HEK293 (cell line): Measurements from ENCODE around the gene LGI1.

Experiments used
- GLIS1 ChIP-seq: fragments of 450-650 bp; formaldehyde crosslinking; IDR thresholded peaks from 2 replicates; pipeline ENCODE4 v1.5.1; 2016; ENCODE audit warnings: missing biosample characterization, missing genetic modification characterization
- GLIS2 ChIP-seq: fragments of 450-650 bp; formaldehyde crosslinking; IDR thresholded peaks from 2 replicates; pipeline ENCODE4 v1.5.1; 2016; ENCODE audit warnings: missing biosample characterization, missing genetic modification characterization
- SCRT1 ChIP-seq: fragments of 450-650 bp; formaldehyde crosslinking; IDR thresholded peaks from 2 replicates; pipeline ENCODE4 v1.5.1; 2016; ENCODE audit warnings: missing biosample characterization, missing genetic modification characterization, borderline replicate concordance
- ZBTB17 ChIP-seq: fragments of 450-650 bp; formaldehyde crosslinking; IDR thresholded peaks from 2 replicates; pipeline ENCODE4 v1.5.1; 2016; ENCODE audit warnings: missing biosample characterization, missing genetic modification characterization
- ZFP3 ChIP-seq: fragments of 450-650 bp; formaldehyde crosslinking; IDR thresholded peaks from 2 replicates; pipeline ENCODE4 v1.5.1; 2016; ENCODE audit warnings: low read depth, missing biosample characterization, missing genetic modification characterization
- ZNF140 ChIP-seq: fragments of 450-650 bp; formaldehyde crosslinking; IDR thresholded peaks from 2 replicates; pipeline ENCODE4 v1.5.1; 2016; ENCODE audit warnings: missing biosample characterization, missing genetic modification characterization
- ZNF16 ChIP-seq: fragments of 450-650 bp; formaldehyde crosslinking; IDR thresholded peaks from 2 replicates; pipeline ENCODE4 v1.5.1; 2016; ENCODE audit warnings: low read depth, missing biosample characterization, missing genetic modification characterization
- ZNF169 ChIP-seq: fragments of 450-650 bp; formaldehyde crosslinking; IDR thresholded peaks from 2 replicates; pipeline ENCODE4 v1.5.1; 2016; ENCODE audit warnings: missing biosample characterization, missing genetic modification characterization
- ZNF174 ChIP-seq: fragments of 450-650 bp; formaldehyde crosslinking; IDR thresholded peaks from 2 replicates; pipeline ENCODE4 v1.5.0; 2017; ENCODE audit warnings: missing biosample characterization, mild to moderate bottlenecking, missing genetic modification characterization
- ZNF202 ChIP-seq: fragments of 450-650 bp; formaldehyde crosslinking; IDR thresholded peaks from 2 replicates; pipeline ENCODE4 v1.5.1; 2016; ENCODE audit warnings: missing biosample characterization, missing genetic modification characterization, borderline replicate concordance
- ZNF211 ChIP-seq: fragments of 450-650 bp; formaldehyde crosslinking; IDR thresholded peaks from 2 replicates; pipeline ENCODE4 v1.5.1; 2016; ENCODE audit warnings: low read depth, missing biosample characterization, missing genetic modification characterization
- ZNF23 ChIP-seq: fragments of 450-650 bp; formaldehyde crosslinking; IDR thresholded peaks from 2 replicates; pipeline ENCODE4 v1.5.1; 2016; ENCODE audit warnings: missing biosample characterization, missing genetic modification characterization, borderline replicate concordance
- ZNF302 ChIP-seq: fragments of 450-650 bp; formaldehyde crosslinking; IDR thresholded peaks from 2 replicates; pipeline ENCODE4 v1.5.1; 2016; ENCODE audit warnings: missing biosample characterization, missing genetic modification characterization, low read depth
- ZNF324 ChIP-seq: fragments of 450-650 bp; formaldehyde crosslinking; IDR thresholded peaks from 2 replicates; pipeline ENCODE4 v1.5.1; 2016; ENCODE audit warnings: missing biosample characterization, missing genetic modification characterization
- ZNF350 ChIP-seq: fragments of 450-650 bp; formaldehyde crosslinking; IDR thresholded peaks from 2 replicates; pipeline ENCODE4 v1.5.0; 2017; ENCODE audit warnings: missing biosample characterization, mild to moderate bottlenecking, missing genetic modification characterization
- ZNF366 ChIP-seq: fragments of 450-650 bp; formaldehyde crosslinking; conservative IDR thresholded peaks from 2 replicates; pipeline ENCODE4 v1.5.1; 2016; ENCODE audit warnings: missing biosample characterization, missing genetic modification characterization
- ZNF707 ChIP-seq: fragments of 450-650 bp; formaldehyde crosslinking; IDR thresholded peaks from 2 replicates; pipeline ENCODE4 v1.5.1; 2016; ENCODE audit warnings: missing biosample characterization, missing genetic modification characterization
- ZNF776 ChIP-seq: fragments of 450-650 bp; formaldehyde crosslinking; IDR thresholded peaks from 2 replicates; pipeline ENCODE4 v1.5.0; 2017; ENCODE audit warnings: missing biosample characterization, missing genetic modification characterization, borderline replicate concordance
- TF ChIP-seq, protein P1 (sequence below): fragments of 450-650 bp; formaldehyde crosslinking; IDR thresholded peaks from 2 replicates; pipeline ENCODE4 v1.5.1; 2016; ENCODE audit warnings: missing biosample characterization, missing genetic modification characterization
- TF ChIP-seq, protein P2 (sequence below): fragments of 450-650 bp; formaldehyde crosslinking; IDR thresholded peaks from 2 replicates; pipeline ENCODE4 v1.5.1; 2016; ENCODE audit warnings: missing biosample characterization, missing genetic modification characterization
- TF ChIP-seq, protein P3 (sequence below): fragments of 450-650 bp; formaldehyde crosslinking; IDR thresholded peaks from 2 replicates; pipeline ENCODE4 v1.5.1; 2016; ENCODE audit warnings: missing biosample characterization, missing genetic modification characterization
- TF ChIP-seq, protein P4 (sequence below): fragments of 450-650 bp; formaldehyde crosslinking; IDR thresholded peaks from 2 replicates; pipeline ENCODE4 v1.5.1; 2016; ENCODE audit warnings: missing biosample characterization, missing genetic modification characterization
- TF ChIP-seq, protein P5 (sequence below): fragments of 450-650 bp; IDR thresholded peaks from 2 replicates; pipeline ENCODE4 v1.5.1; 2018; ENCODE audit warnings: missing biosample characterization, mild to moderate bottlenecking, missing genetic modification characterization
- TF ChIP-seq, protein P6 (sequence below): fragments of 450-650 bp; formaldehyde crosslinking; IDR thresholded peaks from 2 replicates; pipeline ENCODE4 v1.5.1; 2016; ENCODE audit warnings: missing biosample characterization, missing genetic modification characterization
- TF ChIP-seq, protein P7 (sequence below): fragments of 450-650 bp; formaldehyde crosslinking; IDR thresholded peaks from 2 replicates; pipeline ENCODE4 v1.5.1; 2016; ENCODE audit warnings: missing biosample characterization, missing genetic modification characterization
- TF ChIP-seq, protein P8 (sequence below): fragments of 450-650 bp; formaldehyde crosslinking; IDR thresholded peaks from 2 replicates; pipeline ENCODE4 v1.5.1; 2016; ENCODE audit warnings: missing biosample characterization, missing genetic modification characterization

LGI1 gene

DNA sequence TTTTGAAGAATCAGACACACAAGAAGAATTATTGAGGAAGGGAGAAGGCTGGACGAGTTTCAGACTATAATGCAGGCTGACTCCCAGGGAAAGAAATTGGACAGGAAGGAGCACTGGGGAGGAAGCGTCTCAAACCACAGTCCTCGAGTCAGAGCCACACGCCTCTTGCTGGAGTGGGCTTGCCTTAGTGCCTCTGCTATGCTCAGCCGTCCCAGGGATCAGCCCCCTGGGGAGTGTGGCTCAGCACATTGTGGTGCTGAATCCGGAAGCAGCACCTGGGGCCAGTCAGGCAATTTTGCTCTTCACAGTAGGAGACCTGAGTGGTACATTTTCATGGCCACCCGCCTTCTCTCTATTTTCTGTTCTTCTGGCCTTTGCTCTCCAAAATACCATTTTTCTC is 68.6 kb downstream of the LGI1 start (continued):
- TF ChIP-seq, protein P1, sequence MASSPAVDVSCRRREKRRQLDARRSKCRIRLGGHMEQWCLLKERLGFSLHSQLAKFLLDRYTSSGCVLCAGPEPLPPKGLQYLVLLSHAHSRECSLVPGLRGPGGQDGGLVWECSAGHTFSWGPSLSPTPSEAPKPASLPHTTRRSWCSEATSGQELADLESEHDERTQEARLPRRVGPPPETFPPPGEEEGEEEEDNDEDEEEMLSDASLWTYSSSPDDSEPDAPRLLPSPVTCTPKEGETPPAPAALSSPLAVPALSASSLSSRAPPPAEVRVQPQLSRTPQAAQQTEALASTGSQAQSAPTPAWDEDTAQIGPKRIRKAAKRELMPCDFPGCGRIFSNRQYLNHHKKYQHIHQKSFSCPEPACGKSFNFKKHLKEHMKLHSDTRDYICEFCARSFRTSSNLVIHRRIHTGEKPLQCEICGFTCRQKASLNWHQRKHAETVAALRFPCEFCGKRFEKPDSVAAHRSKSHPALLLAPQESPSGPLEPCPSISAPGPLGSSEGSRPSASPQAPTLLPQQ = no peak
- TF ChIP-seq ZNF324 (no peak), ZNF707 (tag by site-specific recombination) (no peak), ZNF169 (tag by site-specific recombination) (no peak), GLIS2 (tag by site-specific recombination) (no peak), ZNF140 (no peak), ZNF16 (tag by site-specific recombination) (no peak), ZNF211 (tag by site-specific recombination) (no peak), ZNF23 (tag by site-specific recombination) (no peak), ZNF202 (tag by site-specific recombination) (no peak), ZNF302 (tag by site-specific recombination) (no peak), SCRT1 (no peak), ZNF350 (tag by site-specific recombination) (no peak), ZNF776 (tag by site-specific recombination) (no peak), GLIS1 (peak; percentile 78), ZNF174 (tag by site-specific recombination) (no peak), ZNF366 (no peak), ZBTB17 (tag by site-specific recombination) (no peak), ZFP3 (tag by site-specific recombination) (no peak)
- TF ChIP-seq, protein P2, sequence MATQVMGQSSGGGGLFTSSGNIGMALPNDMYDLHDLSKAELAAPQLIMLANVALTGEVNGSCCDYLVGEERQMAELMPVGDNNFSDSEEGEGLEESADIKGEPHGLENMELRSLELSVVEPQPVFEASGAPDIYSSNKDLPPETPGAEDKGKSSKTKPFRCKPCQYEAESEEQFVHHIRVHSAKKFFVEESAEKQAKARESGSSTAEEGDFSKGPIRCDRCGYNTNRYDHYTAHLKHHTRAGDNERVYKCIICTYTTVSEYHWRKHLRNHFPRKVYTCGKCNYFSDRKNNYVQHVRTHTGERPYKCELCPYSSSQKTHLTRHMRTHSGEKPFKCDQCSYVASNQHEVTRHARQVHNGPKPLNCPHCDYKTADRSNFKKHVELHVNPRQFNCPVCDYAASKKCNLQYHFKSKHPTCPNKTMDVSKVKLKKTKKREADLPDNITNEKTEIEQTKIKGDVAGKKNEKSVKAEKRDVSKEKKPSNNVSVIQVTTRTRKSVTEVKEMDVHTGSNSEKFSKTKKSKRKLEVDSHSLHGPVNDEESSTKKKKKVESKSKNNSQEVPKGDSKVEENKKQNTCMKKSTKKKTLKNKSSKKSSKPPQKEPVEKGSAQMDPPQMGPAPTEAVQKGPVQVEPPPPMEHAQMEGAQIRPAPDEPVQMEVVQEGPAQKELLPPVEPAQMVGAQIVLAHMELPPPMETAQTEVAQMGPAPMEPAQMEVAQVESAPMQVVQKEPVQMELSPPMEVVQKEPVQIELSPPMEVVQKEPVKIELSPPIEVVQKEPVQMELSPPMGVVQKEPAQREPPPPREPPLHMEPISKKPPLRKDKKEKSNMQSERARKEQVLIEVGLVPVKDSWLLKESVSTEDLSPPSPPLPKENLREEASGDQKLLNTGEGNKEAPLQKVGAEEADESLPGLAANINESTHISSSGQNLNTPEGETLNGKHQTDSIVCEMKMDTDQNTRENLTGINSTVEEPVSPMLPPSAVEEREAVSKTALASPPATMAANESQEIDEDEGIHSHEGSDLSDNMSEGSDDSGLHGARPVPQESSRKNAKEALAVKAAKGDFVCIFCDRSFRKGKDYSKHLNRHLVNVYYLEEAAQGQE (tag by site-specific recombination) = peak; percentile 59
- TF ChIP-seq, protein P3, sequence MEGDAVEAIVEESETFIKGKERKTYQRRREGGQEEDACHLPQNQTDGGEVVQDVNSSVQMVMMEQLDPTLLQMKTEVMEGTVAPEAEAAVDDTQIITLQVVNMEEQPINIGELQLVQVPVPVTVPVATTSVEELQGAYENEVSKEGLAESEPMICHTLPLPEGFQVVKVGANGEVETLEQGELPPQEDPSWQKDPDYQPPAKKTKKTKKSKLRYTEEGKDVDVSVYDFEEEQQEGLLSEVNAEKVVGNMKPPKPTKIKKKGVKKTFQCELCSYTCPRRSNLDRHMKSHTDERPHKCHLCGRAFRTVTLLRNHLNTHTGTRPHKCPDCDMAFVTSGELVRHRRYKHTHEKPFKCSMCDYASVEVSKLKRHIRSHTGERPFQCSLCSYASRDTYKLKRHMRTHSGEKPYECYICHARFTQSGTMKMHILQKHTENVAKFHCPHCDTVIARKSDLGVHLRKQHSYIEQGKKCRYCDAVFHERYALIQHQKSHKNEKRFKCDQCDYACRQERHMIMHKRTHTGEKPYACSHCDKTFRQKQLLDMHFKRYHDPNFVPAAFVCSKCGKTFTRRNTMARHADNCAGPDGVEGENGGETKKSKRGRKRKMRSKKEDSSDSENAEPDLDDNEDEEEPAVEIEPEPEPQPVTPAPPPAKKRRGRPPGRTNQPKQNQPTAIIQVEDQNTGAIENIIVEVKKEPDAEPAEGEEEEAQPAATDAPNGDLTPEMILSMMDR (tag by site-specific recombination) = no peak
- TF ChIP-seq, protein P4, sequence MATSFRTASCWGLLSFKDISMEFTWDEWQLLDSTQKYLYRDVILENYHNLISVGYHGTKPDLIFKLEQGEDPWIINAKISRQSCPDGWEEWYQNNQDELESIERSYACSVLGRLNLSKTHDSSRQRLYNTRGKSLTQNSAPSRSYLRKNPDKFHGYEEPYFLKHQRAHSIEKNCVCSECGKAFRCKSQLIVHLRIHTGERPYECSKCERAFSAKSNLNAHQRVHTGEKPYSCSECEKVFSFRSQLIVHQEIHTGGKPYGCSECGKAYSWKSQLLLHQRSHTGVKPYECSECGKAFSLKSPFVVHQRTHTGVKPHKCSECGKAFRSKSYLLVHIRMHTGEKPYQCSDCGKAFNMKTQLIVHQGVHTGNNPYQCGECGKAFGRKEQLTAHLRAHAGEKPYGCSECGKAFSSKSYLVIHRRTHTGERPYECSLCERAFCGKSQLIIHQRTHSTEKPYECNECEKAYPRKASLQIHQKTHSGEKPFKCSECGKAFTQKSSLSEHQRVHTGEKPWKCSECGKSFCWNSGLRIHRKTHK (tag by site-specific recombination) = no peak
- TF ChIP-seq, protein P5, sequence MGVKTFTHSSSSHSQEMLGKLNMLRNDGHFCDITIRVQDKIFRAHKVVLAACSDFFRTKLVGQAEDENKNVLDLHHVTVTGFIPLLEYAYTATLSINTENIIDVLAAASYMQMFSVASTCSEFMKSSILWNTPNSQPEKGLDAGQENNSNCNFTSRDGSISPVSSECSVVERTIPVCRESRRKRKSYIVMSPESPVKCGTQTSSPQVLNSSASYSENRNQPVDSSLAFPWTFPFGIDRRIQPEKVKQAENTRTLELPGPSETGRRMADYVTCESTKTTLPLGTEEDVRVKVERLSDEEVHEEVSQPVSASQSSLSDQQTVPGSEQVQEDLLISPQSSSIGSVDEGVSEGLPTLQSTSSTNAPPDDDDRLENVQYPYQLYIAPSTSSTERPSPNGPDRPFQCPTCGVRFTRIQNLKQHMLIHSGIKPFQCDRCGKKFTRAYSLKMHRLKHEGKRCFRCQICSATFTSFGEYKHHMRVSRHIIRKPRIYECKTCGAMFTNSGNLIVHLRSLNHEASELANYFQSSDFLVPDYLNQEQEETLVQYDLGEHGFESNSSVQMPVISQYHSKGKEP (tag by site-specific recombination) = no peak
- TF ChIP-seq, protein P6, sequence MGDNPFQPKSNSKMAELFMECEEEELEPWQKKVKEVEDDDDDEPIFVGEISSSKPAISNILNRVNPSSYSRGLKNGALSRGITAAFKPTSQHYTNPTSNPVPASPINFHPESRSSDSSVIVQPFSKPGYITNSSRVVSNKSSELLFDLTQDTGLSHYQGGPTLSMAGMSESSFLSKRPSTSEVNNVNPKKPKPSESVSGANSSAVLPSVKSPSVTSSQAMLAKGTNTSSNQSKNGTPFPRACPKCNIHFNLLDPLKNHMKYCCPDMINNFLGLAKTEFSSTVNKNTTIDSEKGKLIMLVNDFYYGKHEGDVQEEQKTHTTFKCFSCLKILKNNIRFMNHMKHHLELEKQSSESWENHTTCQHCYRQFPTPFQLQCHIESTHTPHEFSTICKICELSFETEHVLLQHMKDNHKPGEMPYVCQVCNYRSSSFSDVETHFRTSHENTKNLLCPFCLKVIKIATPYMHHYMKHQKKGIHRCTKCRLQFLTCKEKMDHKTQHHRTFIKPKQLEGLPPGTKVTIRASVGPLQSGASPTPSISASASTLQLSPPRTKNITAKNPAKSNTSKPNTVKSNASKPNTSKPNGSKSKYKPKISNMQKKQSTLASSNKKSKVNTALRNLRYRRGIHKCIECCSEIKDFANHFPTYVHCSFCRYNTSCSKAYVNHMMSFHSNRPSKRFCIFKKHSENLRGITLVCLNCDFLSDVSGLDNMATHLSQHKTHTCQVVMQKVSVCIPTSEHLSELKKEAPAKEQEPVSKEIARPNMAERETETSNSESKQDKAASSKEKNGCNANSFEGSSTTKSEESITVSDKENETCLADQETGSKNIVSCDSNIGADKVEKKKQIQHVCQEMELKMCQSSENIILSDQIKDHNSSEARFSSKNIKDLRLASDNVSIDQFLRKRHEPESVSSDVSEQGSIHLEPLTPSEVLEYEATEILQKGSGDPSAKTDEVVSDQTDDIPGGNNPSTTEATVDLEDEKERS = no peak
- TF ChIP-seq, protein P7, sequence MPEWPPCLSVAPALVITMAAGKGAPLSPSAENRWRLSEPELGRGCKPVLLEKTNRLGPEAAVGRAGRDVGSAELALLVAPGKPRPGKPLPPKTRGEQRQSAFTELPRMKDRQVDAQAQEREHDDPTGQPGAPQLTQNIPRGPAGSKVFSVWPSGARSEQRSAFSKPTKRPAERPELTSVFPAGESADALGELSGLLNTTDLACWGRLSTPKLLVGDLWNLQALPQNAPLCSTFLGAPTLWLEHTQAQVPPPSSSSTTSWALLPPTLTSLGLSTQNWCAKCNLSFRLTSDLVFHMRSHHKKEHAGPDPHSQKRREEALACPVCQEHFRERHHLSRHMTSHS (tag by site-specific recombination) = no peak
- TF ChIP-seq, protein P8, sequence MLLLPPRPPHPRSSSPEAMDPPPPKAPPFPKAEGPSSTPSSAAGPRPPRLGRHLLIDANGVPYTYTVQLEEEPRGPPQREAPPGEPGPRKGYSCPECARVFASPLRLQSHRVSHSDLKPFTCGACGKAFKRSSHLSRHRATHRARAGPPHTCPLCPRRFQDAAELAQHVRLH (tag by site-specific recombination) = no peak
